ENCODE measurements around the gene RACGAP1. TPM values are rescaled to one million over a fixed set of nuclear protein-coding genes. Genes with fewer than 3 reads are reported as not detected.
A peak's percentile ranks its signal among the peaks of the same experiment; 100 is the strongest.

RACGAP1 gene
- total RNA-seq, 2 donors from 2014 or later, result 49.6 to 96.6 TPM

DNA sequence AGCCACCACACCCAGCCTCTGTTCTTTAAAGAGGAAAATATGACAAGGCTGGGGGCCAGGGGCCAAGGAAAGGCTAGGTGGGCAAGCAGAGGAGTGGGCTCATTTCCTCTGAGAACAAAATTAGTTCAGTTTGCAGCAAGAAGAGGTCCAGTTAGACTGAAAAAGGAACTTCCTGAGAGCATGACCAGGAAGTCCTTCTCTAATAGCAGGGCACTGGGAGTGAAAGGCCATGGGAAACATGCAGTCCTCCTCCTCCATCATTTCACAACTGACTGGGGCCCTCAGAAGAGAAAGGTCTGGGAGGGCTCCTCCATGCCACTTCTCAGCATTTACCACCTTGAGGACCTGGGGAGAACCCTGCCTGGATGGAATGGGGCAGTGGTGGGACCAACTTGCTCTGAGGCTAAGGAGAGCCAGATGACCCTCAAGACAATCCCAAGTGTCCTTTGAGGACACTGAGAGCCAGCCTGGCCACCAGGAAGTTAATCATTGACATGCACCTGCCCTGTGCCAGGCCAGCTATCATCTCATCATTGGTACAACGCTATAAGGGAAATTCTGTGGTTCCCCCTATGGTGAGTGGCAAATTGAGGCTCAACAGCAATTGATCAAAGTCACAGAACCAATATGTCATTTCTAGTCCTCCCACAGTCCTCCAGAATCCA lies 72.8 kb downstream of the RACGAP1 start:
- no peak for DNase-seq
- 100% methylated on average over 1 of the region's 1 CpG for WGBS, 2 experiments (ENCODE audit: insufficient coverage in 1 of 2, insufficient read length in 1 of 2)
- no peak overlapping the region for H3K4me3 Mint-ChIP-seq
- no peak overlapping the region for H3K4me3 ChIP-seq (ENCODE audit: low read length)
- H3K27ac Mint-ChIP-seq, result no peak overlapping the region
- peaks cover 62% of the 10 kb centered on the region for H3K27me3 ChIP-seq (ENCODE audit: control insufficient read depth, insufficient read depth, low read length, poor library complexity, severe bottlenecking)
- no peaks in the 10 kb centered on the region for H3K9me3 Mint-ChIP-seq
- H3K4me1 ChIP-seq (ENCODE audit: control insufficient read depth, insufficient read depth, low read length), result peaks cover 5% of the 10 kb centered on the region
- H3K36me3 ChIP-seq (ENCODE audit: control insufficient read depth, insufficient read depth, low read length), result no peaks in the 10 kb centered on the region
- no peak overlapping the region for H3K9ac ChIP-seq (ENCODE audit: extremely low read depth, low read length, poor library complexity, severe bottlenecking)
- no peak overlapping the region for H3K27ac ChIP-seq (ENCODE audit: low read depth, low read length)
- H3K36me3 Mint-ChIP-seq (ENCODE audit: low read depth), result no peaks in the 10 kb centered on the region
- peaks cover 11% of the 10 kb centered on the region for H3K4me1 Mint-ChIP-seq
- no peaks in the 10 kb centered on the region for H3K9me3 ChIP-seq (ENCODE audit: control insufficient read depth, low read length)
- TF ChIP-seq, protein P1, sequence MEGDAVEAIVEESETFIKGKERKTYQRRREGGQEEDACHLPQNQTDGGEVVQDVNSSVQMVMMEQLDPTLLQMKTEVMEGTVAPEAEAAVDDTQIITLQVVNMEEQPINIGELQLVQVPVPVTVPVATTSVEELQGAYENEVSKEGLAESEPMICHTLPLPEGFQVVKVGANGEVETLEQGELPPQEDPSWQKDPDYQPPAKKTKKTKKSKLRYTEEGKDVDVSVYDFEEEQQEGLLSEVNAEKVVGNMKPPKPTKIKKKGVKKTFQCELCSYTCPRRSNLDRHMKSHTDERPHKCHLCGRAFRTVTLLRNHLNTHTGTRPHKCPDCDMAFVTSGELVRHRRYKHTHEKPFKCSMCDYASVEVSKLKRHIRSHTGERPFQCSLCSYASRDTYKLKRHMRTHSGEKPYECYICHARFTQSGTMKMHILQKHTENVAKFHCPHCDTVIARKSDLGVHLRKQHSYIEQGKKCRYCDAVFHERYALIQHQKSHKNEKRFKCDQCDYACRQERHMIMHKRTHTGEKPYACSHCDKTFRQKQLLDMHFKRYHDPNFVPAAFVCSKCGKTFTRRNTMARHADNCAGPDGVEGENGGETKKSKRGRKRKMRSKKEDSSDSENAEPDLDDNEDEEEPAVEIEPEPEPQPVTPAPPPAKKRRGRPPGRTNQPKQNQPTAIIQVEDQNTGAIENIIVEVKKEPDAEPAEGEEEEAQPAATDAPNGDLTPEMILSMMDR (conservative IDR thresholded peaks at IDR 0.05), result no peak
- peaks cover 91% of the 10 kb centered on the region for H3K27me3 Mint-ChIP-seq (ENCODE audit: insufficient read depth)

DNA sequence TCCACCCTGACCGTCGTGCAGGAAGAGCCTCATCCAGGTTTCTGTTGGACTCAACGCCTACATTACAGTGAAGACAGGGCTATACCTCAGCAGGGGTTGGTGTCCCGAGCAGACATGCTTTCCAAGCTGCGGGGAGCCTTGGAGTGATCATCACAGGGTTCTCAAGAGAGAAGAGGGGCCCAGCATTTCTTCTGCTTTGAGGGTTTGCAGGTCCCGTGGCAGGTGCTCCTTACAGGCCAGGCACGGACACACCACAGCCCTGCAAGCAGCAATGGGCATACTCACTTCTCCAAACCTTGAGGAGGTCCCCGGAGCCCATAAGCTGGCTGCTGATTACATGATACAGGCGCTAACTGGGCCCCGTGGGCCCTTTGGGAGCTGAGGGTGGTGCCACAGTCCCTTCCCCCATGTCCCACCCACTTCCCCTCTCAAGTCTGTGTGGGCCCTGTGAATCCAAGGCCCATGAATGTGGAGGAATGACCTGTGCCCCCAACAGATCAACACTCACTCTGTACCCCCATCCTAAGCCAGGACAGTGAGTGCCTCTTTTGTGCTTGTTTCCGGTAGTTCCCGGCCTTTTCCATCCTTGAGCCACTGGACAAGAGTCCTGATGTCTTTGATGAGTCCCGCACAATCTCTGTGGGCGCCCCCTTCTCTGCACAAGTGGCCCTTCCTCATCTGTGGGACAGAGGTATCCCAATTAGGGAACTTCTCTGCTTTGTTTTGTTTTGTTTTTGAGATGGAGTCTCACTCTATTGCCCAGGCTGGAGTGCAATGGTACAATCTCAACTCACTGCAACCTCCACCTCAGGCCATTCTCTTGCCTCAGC lies 73.7 kb downstream of the RACGAP1 start:
- TF ChIP-seq, protein P1 (conservative IDR thresholded peaks at IDR 0.05), result no peak
- no peak overlapping the region for H3K27ac Mint-ChIP-seq
- Histone ChIP-seq H3K4me3 (ENCODE audit: low read length) (no peak overlapping the region), H3K27me3 (ENCODE audit: control insufficient read depth, insufficient read depth, low read length, poor library complexity, severe bottlenecking) (peaks cover 59% of the 10 kb centered on the region), H3K4me1 (ENCODE audit: control insufficient read depth, insufficient read depth, low read length) (peaks cover 5% of the 10 kb centered on the region), H3K36me3 (ENCODE audit: control insufficient read depth, insufficient read depth, low read length) (no peaks in the 10 kb centered on the region), H3K27ac (ENCODE audit: low read depth, low read length) (no peak overlapping the region), H3K9me3 (ENCODE audit: control insufficient read depth, low read length) (no peaks in the 10 kb centered on the region), H3K9ac (ENCODE audit: extremely low read depth, low read length, poor library complexity, severe bottlenecking) (no peak overlapping the region)
- H3K4me1 Mint-ChIP-seq, result peaks cover 11% of the 10 kb centered on the region
- WGBS, 2 experiments (ENCODE audit: insufficient coverage in 1 of 2, insufficient read length in 1 of 2), result 83 to 87% methylated on average over 10 to 14 of the region's 14 CpGs
- no peaks in the 10 kb centered on the region for H3K9me3 Mint-ChIP-seq
- no peaks in the 10 kb centered on the region for H3K36me3 Mint-ChIP-seq (ENCODE audit: low read depth)
- peak; percentile 43 for DNase-seq
- H3K27me3 Mint-ChIP-seq (ENCODE audit: insufficient read depth), result peaks cover 91% of the 10 kb centered on the region
- H3K4me3 Mint-ChIP-seq, result no peak overlapping the region

DNA sequence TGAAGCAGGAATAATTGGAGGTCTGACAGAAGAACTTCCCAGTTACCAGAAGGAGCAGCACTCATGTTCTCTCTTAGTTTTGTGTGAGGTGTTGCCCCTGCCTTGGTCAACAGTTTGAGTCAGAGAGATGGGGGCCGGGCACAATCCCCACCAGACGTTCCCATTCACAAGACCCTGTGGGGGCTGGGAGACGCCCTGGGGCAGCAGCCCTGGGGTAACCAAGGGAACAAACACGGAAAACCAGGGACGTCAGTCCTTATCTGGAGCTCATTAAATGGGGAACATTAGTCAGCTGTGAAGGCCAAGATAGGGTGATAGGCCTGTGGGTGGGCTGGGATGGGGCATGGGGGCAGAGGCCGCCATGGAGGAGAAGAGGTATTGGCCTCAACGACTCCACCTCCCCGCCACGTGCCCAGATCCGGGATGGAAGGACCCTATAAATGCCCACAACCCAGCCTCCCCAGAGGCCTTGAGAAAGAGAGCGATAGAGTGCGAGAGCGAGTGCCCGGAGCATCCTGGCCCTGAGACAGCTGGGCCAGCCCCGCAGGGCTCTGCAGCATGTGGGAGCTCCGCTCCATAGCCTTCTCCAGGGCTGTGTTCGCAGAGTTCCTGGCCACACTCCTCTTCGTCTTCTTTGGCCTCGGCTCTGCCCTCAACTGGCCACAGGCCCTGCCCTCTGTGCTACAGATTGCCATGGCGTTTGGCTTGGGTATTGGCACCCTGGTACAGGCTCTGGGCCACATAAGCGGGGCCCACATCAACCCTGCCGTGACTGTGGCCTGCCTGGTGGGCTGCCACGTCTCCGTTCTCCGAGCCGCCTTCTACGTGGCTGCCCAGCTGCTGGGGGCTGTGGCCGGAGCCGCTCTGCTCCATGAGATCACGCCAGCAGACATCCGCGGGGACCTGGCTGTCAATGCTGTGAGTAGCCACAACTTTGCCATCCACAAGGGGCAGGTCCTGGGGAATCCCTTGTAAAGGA lies 74.7 kb downstream of the RACGAP1 start, which contains the start of gene AQP2:
Gene AQP2, plus strand, starts transcription at position 465 of the 979 bp plus-strand sequence. Its CDS starts 94 bp downstream, at position 559.
- peaks cover 58% of the 10 kb centered on the region for H3K27me3 ChIP-seq (ENCODE audit: control insufficient read depth, insufficient read depth, low read length, poor library complexity, severe bottlenecking)
- Mint-ChIP-seq H3K27me3 (ENCODE audit: insufficient read depth) (peaks cover 91% of the 10 kb centered on the region), H3K4me1 (peaks cover 16% of the 10 kb centered on the region), H3K9me3 (no peaks in the 10 kb centered on the region), H3K4me3 (no peak within 1 kb of the TSS), H3K36me3 (ENCODE audit: low read depth) (no peaks in the 10 kb centered on the region), H3K27ac (no peak within 1 kb of the TSS)
- TF ChIP-seq, protein P1 (conservative IDR thresholded peaks at IDR 0.05), result no peak
- DNase-seq, result peak; percentile 52
- H3K27ac ChIP-seq (ENCODE audit: low read depth, low read length), result no peak within 1 kb of the TSS
- H3K36me3 ChIP-seq (ENCODE audit: control insufficient read depth, insufficient read depth, low read length), result no peaks in the 10 kb centered on the region
- H3K4me1 ChIP-seq (ENCODE audit: control insufficient read depth, insufficient read depth, low read length), result peaks cover 5% of the 10 kb centered on the region
- 93 to 97% methylated on average over 18 to 31 of the region's 32 CpGs for WGBS, 2 experiments (ENCODE audit: insufficient coverage in 1 of 2, insufficient read length in 1 of 2)
- no peak within 1 kb of the TSS for H3K9ac ChIP-seq (ENCODE audit: extremely low read depth, low read length, poor library complexity, severe bottlenecking)
- H3K9me3 ChIP-seq (ENCODE audit: control insufficient read depth, low read length), result no peaks in the 10 kb centered on the region
- no peak within 1 kb of the TSS for H3K4me3 ChIP-seq (ENCODE audit: low read length)

All from endodermal cell (in vitro differentiated cells).